Measurements from ENCODE around the gene ACVR1.
"Not testable (repeated sequence)": the region's sequence is repeated elsewhere in the genome, so short reads cannot be mapped to it uniquely, and the experiment has no call there.

Gene ACVR1

GRCh38 chr2:157893611-157894010 lies 17.5 kb upstream of the ACVR1 start:
- DNase-seq, result no peak

DNA sequence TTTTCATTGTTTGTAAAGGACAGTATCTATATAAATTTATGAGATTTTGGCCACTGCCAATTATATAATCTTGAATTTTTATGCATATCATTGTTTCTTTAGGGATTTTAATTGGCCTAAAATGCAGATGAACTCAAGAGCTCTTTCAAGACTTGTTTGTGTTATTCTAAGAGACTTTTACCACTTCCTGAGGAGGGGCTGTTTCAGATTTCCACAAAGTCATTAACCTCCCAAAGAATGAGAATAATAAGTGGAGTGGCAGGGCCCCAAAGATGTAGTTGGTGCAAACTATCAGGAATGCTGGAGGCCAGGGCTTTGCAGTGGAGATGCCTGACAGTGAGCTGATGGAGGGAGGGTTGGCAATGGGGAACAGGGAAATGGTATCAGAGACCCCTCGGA lies 15.5 kb upstream of the ACVR1 start:
- no peak for DNase-seq

DNA sequence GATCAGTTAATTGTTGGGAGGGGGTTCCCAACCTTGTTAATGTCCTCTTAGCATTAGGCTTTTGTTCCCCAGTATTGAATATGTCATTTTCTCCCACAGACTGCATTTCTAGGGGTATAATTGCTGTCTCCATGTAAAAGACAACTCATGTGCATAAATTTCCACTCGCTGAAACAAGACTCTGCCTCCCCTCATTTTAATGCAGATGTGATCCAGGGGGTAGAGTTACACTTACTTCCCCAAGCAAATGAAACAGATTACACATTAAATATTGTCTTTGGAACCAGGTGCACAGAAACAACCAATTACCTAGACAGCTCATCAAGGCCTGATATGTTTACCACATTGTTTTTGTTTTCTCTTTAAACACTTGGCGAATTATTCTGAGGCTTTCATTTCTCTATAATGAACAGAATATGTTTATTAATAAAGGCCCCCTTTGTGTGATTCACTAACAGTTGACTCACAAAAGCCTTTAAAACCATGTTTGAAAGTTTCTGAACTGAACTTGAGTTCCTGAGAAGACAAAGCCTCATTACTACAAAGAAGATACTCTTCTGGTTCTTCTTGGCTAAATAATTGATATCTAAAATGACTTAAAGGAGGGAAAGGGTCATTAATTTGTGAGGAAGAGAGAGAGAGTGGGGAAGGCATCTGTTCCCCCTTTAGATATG lies 15.0 kb upstream of the ACVR1 start:
- no peak for DNase-seq

GRCh38 chr2:157887946-157888345 lies 11.8 kb upstream of the ACVR1 start:
- DNase-seq, result no peak

DNA sequence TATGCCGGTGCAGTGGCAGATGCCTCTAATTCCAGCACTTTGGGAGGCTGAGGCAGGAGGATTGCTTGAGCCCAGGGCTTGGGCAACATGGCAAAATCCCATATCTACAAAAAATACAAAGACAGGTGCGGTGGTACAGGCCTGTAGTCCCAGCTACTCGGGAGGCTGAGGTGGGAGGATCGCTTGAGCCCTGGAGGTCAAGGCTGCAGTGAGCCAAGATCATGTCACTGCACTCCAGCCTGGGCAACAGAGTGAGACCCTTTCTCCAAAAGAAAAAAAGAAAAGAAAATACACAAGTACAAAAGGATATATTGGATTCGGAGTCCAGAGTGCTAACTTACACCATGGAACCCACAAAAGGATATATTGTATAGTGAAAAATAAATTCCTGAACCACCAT lies 8.4 kb upstream of the ACVR1 start:
- not testable (repeated sequence) for DNase-seq

- DNase-seq, result no peak
These were observed 4.8 kb upstream of the ACVR1 start for GRCh38 chr2:157880927-157881326.

DNA sequence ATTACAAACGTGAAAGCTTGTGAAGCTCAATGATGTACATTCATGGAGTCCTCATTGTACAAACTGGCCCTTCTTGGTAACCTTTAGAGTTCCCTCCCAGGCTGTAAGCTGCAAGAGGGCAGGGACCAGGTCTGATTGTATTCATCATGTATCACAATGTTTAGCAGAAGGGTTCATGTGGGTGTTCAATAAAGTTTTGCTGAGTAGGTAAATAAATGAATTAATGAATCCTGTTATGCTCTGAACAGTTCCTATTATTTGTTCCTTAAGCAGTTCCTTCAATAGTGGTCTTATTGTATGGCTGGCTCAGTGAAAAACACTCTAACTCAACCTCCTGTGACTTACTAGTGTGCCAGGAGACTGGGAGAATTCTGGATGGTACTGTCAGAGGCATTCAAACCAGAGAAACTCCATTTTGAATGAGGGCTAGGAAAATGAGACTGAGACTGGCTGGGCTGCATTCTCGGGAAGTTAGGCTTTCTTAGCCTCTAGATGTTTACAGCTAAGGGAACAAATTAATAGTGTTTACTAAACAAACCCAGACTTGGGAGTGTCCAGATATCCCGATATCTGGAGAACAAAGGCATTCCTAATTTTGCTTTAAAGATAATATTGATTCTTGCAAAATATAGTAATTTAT lies 1.8 kb upstream of the ACVR1 start:
- no peak for DNase-seq

DNA sequence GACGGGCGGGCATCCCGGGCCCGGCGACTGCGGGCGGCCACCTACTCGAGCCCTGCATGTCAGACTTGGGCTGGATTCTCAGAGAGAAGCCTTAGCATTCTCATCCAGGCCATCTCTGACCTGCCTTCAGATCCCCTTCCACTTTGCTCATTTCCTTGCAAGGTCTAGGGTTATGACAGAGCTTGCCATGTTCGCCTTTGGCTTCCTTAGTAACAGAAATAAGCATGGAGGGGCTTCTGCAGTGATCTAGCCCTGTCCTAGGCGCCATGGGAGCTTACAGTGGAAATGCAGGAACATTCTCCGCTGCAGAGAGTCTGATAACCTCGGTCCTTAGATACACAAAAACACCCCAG lies 632 bp upstream of the ACVR1 start:
- no peak for DNase-seq

DNA sequence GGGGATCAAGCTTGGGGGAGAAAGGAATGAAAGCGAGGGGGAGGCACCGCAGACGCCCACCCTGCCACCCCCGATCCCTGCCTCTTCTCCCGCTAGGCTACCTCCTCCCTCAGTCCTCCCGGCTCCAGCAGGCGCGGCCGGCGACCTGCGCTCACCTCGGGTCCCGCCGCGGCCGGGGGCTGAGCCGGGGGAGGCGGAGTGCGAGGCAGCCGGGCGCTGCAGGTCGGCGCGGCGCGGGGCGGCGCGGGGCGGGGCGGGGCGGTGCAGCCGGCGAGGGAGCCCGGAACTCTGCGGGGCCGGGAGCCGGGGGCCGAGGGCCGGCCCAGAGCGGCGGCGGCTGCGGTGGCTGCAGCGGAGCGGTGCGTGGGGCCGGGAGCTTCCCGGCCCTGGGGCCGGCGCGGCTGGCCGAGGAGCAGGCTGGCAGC lies 477 bp downstream of the ACVR1 start:
- DNase-seq, result peak; percentile 52

GRCh38 chr2:157874997-157875640 lies 1.0 kb downstream of the ACVR1 start:
- peak; percentile 23 for DNase-seq

GRCh38 chr2:157874348-157874747 lies 1.8 kb downstream of the ACVR1 start:
- no peak for DNase-seq

DNA sequence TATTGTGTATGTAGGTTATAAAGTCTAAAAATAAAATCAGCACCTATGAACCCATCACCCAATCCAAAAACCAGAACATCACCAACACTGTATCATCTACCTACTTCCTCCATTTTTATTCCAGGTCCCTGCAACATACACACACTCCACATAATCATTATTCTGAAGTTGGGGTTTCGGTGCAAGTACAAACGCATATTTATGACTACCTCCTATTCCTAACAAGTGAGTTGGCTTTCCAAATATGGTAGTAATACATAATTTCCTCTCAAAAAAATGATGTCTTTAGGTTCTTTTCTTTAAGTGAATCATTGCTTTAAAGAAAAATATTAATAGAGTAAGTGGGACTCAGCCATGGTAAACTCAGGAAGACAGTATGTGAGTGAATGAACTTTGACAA lies 3.3 kb downstream of the ACVR1 start:
- DNase-seq, result no peak

DNA sequence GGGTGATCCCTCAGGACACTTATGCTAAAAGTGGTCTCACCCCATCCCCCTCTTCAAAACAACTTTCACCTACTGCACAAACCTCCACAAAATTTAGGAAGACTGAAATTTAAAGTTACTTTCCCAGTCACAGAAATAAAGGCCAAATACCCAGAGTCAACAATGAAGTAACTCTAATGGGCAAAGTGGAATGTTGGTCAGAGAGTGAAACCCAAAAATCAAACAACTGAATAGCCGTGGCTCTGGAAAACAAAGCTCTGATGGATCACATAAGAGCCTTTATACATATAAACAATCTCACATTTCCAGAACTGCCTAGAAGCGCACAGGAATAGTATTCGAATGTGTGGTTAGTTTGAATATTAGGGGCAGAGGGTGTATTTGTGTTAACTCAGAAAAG lies 4.7 kb downstream of the ACVR1 start:
- DNase-seq, result no peak

GRCh38 chr2:157868993-157869392 lies 7.1 kb downstream of the ACVR1 start:
- DNase-seq, result no peak

DNA sequence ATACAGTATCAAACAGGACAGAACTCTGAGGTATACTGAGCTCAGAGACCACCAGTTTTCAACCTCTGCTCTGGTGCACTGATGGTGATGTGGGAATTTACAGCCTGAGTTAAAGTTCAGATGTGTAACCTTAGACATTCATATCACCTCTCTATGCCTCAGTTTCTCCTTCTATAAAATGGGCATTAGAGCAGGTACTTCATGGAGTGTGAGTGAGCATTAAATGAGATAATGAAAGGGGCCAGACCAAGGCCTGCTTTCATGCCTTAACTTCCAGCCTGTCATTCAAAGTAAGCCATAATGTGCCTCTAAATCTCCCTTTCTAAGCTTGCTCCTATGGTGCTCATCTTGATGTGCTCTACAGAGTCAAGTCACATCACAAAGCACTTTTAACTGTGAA lies 8.4 kb downstream of the ACVR1 start:
- DNase-seq, result no peak

DNA sequence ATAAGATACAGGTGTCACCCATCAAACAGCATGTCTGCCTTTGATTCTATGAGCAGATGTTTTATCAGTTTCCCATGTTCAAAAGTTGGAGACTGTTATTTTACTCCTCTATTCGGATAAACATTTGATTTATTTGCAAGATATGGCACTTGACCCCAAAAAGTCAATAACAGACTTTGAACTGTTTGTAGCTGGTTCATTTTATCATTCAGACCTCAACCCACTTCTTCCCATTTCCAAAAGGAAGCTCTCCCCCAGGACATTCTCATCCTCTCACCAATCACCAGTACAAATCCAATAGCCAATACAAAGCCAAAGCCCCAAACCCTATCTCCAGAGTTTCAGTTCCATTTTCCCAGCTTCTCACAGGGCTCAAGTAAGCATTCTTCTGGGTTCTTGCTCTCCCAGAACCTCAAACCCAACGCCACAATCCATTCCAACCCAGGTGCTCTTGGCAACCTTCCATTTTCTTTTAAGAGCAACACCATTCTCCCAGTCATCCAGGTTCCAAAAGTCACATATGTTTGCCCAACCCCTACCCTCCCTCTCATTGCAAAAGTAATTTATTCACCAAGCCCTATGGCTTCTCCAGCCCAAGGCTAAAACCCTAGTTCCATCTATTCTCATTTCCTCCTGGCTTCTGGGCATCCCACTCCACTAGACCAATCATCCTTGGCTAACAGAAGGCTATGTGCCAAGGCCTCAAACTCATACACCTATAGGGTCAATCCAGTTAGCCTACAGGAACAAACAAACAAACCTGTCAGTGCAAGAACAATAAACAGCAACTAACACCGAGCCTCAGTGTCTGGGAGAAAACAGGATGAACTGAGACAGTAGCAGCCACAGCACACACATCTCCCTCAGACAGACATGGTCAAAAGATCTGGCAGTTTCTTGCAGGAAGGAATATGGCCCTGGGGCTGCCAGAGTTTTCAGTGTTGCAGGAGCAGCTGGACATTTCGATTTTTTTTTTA lies 9.2 kb downstream of the ACVR1 start:
- DNase-seq, result no peak

- DNase-seq, result no peak
These were observed 9.9 kb downstream of the ACVR1 start for GRCh38 chr2:157866202-157866601.

- no peak for DNase-seq
These were observed 11.2 kb downstream of the ACVR1 start for GRCh38 chr2:157864857-157865430.

DNA sequence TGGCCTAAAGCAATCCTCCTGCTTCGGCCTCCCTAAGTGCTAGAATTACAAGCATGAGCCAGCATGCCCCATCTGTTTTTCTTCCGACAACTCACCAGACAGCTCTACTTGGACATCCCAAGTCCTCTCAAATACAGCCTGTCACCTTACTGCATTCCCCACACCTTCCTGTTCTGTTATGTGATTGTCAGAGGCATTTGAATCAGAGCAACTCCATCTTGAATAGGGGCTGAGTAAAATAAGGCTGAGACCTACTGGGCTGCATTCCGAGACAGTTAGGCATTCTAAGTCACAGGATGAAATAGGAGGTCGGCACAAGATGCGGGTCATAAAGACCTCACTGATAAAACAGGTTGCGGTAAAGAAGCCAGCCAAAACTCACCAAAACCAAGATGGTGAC lies 17.3 kb downstream of the ACVR1 start:
- no peak for DNase-seq

DNA sequence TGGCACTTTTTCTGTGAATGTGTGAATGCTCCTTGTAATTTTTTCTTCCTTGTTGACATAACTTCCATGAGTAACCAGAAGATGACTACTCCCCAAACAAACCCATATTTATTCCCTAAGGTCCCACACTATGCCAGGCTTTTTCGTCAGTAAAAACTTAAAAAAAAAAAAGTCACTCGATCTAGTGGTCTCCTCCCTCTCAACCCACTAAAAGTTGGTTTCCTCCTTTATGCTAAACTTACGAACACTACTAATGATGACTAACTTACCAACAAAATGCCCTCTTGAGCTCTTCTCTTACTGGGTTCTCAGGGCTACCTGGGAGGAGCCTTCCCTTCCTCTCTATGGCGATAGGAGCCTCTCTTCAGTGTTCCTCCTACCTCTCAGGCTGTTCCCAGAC lies 18.2 kb downstream of the ACVR1 start:
- no peak for DNase-seq

GRCh38 chr2:157856187-157856515 lies 20.0 kb downstream of the ACVR1 start:
- no peak for DNase-seq

DNA sequence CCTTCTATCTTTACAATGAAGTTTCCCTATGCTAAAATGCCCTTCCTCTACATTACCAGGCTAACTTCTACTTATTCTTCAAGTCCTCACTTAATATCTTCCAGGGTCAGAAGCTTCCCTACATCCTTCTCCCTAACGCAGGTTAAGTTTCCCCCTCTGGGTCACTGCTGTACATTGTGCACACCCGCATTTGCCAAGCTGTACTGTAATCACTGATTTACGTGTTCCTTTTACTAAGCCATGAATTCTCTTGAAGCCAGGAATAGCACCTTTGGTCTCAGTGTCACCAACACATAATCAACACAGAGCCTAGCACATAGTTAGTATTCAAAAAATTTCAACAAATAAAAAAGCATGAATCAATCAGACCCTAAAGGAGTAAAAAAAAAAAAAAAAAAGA lies 22.3 kb downstream of the ACVR1 start:
- no peak for DNase-seq

GRCh38 chr2:157853211-157853610 lies 22.9 kb downstream of the ACVR1 start:
- no peak for DNase-seq
